Adrenal gland (tissue), 5 donors: ENCODE data around the gene PARVB.

Experiments used
- POLR2A ChIP-seq, 2 donors: fragments of 450-650 bp; IDR thresholded peaks; one replicate each; pipeline ENCODE4 v1.6.1; 2017; ENCODE audit warnings: antibody characterized with exemption in 2 of 2, mild to moderate bottlenecking in 2 of 2, moderate library complexity in 1 of 2
- TF ChIP-seq, protein P1 (sequence below), 6 experiments: fragments of 450-650 bp in 4 of 6; fragments of 200-600 bp in 2 of 6; sonication (generic) in 1 of 6; IDR thresholded peaks; 1 replicate in 5 of 6; 2 replicates in 1 of 6; pipeline versions ENCODE4 v1.5.1 to v1.8.0; 2016 to 2021; ENCODE audit warnings: antibody characterized with exemption in 6 of 6, mild to moderate bottlenecking in 2 of 6, moderate library complexity in 1 of 6
- donor health status: DM: no; HTN: no; CAD: no.

DNA sequence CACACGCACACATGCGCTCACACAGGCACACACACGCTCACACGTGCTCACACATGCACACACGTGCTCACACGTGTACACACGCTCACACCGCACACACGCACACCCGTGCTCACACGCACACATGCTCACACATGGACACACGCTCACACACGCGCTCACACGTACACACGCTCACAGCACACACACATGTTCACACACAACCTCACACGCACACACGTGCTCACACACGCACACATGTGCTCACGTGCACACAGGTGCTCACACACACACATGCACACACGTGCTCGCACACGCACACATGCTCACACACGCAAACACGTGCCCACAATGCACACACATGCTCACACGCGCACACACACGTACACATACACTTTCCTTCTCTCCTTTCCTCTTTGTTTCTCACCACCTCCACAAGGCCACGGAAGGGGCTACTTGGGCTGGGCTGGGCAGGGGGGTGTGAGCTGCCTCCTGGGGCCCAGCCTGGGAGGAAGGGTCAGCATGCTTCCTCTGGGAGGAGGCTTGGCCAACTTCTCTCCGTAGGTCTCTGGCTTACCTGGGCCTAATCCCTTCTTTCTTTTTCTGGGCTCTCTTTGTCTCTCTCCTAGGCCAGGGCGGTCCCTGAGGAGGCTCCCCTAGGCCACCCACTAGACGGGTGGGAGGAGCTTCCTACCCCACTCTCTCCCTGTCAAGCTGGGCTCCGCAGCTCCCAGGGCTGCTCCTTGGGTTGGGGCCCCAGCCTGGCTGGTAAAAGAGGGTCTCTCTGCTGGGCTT, 122.2 kb downstream of the PARVB start:
- TF ChIP-seq, protein P1, sequence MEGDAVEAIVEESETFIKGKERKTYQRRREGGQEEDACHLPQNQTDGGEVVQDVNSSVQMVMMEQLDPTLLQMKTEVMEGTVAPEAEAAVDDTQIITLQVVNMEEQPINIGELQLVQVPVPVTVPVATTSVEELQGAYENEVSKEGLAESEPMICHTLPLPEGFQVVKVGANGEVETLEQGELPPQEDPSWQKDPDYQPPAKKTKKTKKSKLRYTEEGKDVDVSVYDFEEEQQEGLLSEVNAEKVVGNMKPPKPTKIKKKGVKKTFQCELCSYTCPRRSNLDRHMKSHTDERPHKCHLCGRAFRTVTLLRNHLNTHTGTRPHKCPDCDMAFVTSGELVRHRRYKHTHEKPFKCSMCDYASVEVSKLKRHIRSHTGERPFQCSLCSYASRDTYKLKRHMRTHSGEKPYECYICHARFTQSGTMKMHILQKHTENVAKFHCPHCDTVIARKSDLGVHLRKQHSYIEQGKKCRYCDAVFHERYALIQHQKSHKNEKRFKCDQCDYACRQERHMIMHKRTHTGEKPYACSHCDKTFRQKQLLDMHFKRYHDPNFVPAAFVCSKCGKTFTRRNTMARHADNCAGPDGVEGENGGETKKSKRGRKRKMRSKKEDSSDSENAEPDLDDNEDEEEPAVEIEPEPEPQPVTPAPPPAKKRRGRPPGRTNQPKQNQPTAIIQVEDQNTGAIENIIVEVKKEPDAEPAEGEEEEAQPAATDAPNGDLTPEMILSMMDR (IDR thresholded peaks at IDR 0.05), result no peak
- TF ChIP-seq POLR2A (IDR thresholded peaks at IDR 0.05), result no peak
